ENCODE measurements around the gene SLC49A3.

DNA sequence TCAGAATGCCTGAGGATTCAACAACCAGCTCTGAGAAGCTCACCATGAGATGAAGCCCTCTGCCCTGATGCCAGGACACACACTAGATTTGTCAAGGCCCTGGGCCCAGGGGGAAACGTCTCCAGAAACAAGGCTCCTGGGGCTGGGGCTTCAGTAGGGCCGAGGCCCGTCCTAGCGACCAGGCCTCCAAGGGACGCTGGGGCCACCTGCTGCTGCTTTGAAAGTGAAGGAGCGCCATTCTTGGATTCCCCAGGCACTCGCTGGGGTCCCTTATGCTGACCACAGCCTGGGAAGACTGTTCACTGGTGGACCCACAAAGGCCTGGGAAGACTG is 39.7 kb downstream of the SLC49A3 start:
- TF ChIP-seq, protein P1, sequence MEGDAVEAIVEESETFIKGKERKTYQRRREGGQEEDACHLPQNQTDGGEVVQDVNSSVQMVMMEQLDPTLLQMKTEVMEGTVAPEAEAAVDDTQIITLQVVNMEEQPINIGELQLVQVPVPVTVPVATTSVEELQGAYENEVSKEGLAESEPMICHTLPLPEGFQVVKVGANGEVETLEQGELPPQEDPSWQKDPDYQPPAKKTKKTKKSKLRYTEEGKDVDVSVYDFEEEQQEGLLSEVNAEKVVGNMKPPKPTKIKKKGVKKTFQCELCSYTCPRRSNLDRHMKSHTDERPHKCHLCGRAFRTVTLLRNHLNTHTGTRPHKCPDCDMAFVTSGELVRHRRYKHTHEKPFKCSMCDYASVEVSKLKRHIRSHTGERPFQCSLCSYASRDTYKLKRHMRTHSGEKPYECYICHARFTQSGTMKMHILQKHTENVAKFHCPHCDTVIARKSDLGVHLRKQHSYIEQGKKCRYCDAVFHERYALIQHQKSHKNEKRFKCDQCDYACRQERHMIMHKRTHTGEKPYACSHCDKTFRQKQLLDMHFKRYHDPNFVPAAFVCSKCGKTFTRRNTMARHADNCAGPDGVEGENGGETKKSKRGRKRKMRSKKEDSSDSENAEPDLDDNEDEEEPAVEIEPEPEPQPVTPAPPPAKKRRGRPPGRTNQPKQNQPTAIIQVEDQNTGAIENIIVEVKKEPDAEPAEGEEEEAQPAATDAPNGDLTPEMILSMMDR (IDR thresholded peaks at IDR 0.05; ENCODE audit: insufficient read depth, low read length, poor library complexity, severe bottlenecking): no peak
- TF ChIP-seq EZH2phosphoT487 (conservative IDR thresholded peaks at IDR 0.05; ENCODE audit: low read length): no peak
